Endothelial cell of umbilical vein (primary cell): Measurements from ENCODE around the gene FPR1. TPM values are rescaled to one million over a fixed set of nuclear protein-coding genes. Genes with fewer than 3 reads are reported as not detected.

Experiments
- BruUV-seq: library from RNA; stranded (reverse); fragments of 400-500 nt; replicated peaks from 2 replicates; lab custom pipeline; 2021; lab: Mats Ljungman, UMichigan
- CTCF ChIA-PET: fragments of 300-600, 350-600 bp; sonication (Branson Sonifier 250); formaldehyde crosslinking; loops from one replicate; lab custom pipeline; 2021; ENCODE audit warnings: antibody characterized with exemption, inconsistent platforms; lab: Charles Lee
- POLR2A ChIA-PET: fragments of 300-600, 350-600 bp; sonication (Branson Sonifier 250); formaldehyde crosslinking; loops from one replicate; lab custom pipeline; 2021; ENCODE audit warnings: antibody characterized with exemption, inconsistent platforms; lab: Charles Lee
- DNase-seq: peaks from one replicate; pipeline ENCODE4 v3.0.0-alpha.2; 2011; ENCODE audit warnings: low read depth, low spot score
- FAIRE-seq: peaks from 2 replicates; lab custom pipeline; 2011; peaks lifted over from hg19 to GRCh38; lab: Jason Lieb, UNC
- H2AFZ ChIP-seq: 2 replicates; pipeline ENCODE4 v1.6.0; 2012; ENCODE audit warnings: low read depth, low read length, control low read depth, inconsistent platforms
- H3K27ac ChIP-seq: 2 replicates; pipeline ENCODE4 v1.5.1; 2011; ENCODE audit warnings: low read depth, mild to moderate bottlenecking, control low read depth, low read length, moderate library complexity; ENCODE audit not compliant: insufficient read depth
- H3K27me3 ChIP-seq, 2 experiments: 2 replicates each; pipeline versions ENCODE4 v1.6.0 to v1.6.1; 2011; ENCODE audit warnings: low read length in 2 of 2, mixed read lengths in 1 of 2; ENCODE audit not compliant: control insufficient read depth in 2 of 2, insufficient read depth in 2 of 2
- H3K36me3 ChIP-seq, 2 experiments: 2 replicates in 1 of 2; 3 replicates in 1 of 2; pipeline ENCODE4 v1.5.1; 2011; ENCODE audit warnings: low read length in 2 of 2, mild to moderate bottlenecking in 1 of 2, moderate library complexity in 1 of 2; ENCODE audit not compliant: control insufficient read depth in 2 of 2, insufficient read depth in 2 of 2; ENCODE audit errors: extremely low read depth in 1 of 2
- H3K4me1 ChIP-seq: 3 replicates; pipeline ENCODE4 v1.5.1; 2011; ENCODE audit warnings: mild to moderate bottlenecking, low read length; ENCODE audit not compliant: control insufficient read depth, insufficient read depth; ENCODE audit errors: extremely low read depth
- H3K4me2 ChIP-seq: 2 replicates; pipeline ENCODE4 v1.6.1; 2011; ENCODE audit warnings: low read length, control low read depth, mixed read lengths; ENCODE audit not compliant: insufficient read depth
- H3K4me3 ChIP-seq, 3 experiments: fragments of 200-600 bp in 1 of 3; sonication (generic), shearing (Covaris generic) in 1 of 3; replicated peaks in 1 of 3; 2 replicates each; pipeline ENCODE4 v1.5.1; 2011 to 2016; ENCODE audit warnings: control low read depth in 3 of 3, low read length in 3 of 3, mild to moderate bottlenecking in 2 of 3, inconsistent platforms in 1 of 3, low read depth in 1 of 3, moderate library complexity in 1 of 3; ENCODE audit not compliant: insufficient read depth in 1 of 3
- H3K79me2 ChIP-seq: 2 replicates; pipeline ENCODE4 v1.6.0; 2012; ENCODE audit warnings: low read length, inconsistent platforms; ENCODE audit not compliant: control insufficient read depth, insufficient read depth
- H3K9ac ChIP-seq: replicated peaks from 2 replicates; pipeline ENCODE3; 2011; ENCODE audit warnings: low read length, control low read depth; ENCODE audit not compliant: insufficient read depth; ENCODE audit errors: extremely low read depth
- H3K9me1 ChIP-seq: replicated peaks from 3 replicates; pipeline ENCODE4 v1.6.0; 2011; ENCODE audit warnings: mild to moderate bottlenecking, low read length; ENCODE audit not compliant: control insufficient read depth, insufficient read depth; ENCODE audit errors: extremely low read depth
- H3K9me3 ChIP-seq: replicated peaks from 2 replicates; pipeline ENCODE4 v1.5.1; 2012; ENCODE audit warnings: low read length, inconsistent platforms; ENCODE audit not compliant: control insufficient read depth, insufficient read depth
- H4K20me1 ChIP-seq: replicated peaks from 2 replicates; pipeline ENCODE3; 2011; ENCODE audit warnings: mild to moderate bottlenecking, low read length; ENCODE audit not compliant: control insufficient read depth, insufficient read depth; ENCODE audit errors: extremely low read depth
- EZH2 ChIP-seq: IDR thresholded peaks from 2 replicates; pipeline ENCODE4 v1.6.1; 2012; ENCODE audit warnings: borderline replicate concordance, low read depth, mild to moderate bottlenecking, moderate library complexity, low read length, inconsistent platforms; ENCODE audit not compliant: severe bottlenecking
- FOS ChIP-seq: IDR thresholded peaks from 2 replicates; pipeline ENCODE4 v1.6.1; 2011; ENCODE audit warnings: mild to moderate bottlenecking, low read length, moderate library complexity, borderline replicate concordance; ENCODE audit not compliant: insufficient read depth
- GATA2 ChIP-seq: IDR thresholded peaks from 2 replicates; pipeline ENCODE4 v1.7.0; 2011; ENCODE audit warnings: low read depth, mild to moderate bottlenecking, moderate library complexity, mixed read lengths, low read length; ENCODE audit not compliant: insufficient read length, insufficient read depth
- JUN ChIP-seq: IDR thresholded peaks from 2 replicates; pipeline ENCODE4 v1.6.1; 2011; ENCODE audit warnings: borderline replicate concordance, low read depth; ENCODE audit not compliant: insufficient read length, insufficient read depth
- MYC ChIP-seq: IDR thresholded peaks from one replicate; pipeline ENCODE4 v1.6.1; 2011; ENCODE audit warnings: mild to moderate bottlenecking, low read depth, low read length
- POLR2A ChIP-seq: IDR thresholded peaks from 2 replicates; pipeline ENCODE4 v1.6.1; 2012; ENCODE audit warnings: low read depth, mild to moderate bottlenecking, control low read depth, low read length
- POLR2AphosphoS5 ChIP-seq: IDR thresholded peaks from 2 replicates; pipeline ENCODE4 v1.6.1; 2012; ENCODE audit warnings: low read depth, mild to moderate bottlenecking, control low read depth, low read length, moderate library complexity; ENCODE audit not compliant: insufficient read depth
- dilution Hi-C: fragments of 300-500 bp; cut with MboI; formaldehyde crosslinking; loops from one replicate; pipeline ENCODE4 v1.15.0; 2019; ENCODE audit warnings: low sequenced_read_pairs; ENCODE audit not compliant: extremely low pct_ligation_motif_present
- intact Hi-C: fragments of 100-400 bp; cut with micrococcal nuclease; formaldehyde crosslinking; loops from one replicate; pipeline ENCODE4 v1.10.0; 2022
- polyA plus RNA-seq, 4 experiments: library from polyadenylated mRNA; depleted of rRNA in 3 of 4; stranded (reverse) in 3 of 4; unstranded in 1 of 4; fragments of >200 nt; gene quantifications; 2 replicates each; pipeline versions ENCODE4 v1.2.1 to v1.2.3, GENCODE V29; 2011 to 2012; ENCODE audit warnings: missing spikeins in 1 of 4
- total RNA-seq: library from RNA; stranded (reverse); gene quantifications from 2 replicates; pipeline ENCODE4 v1.2.3, GENCODE V29; 2021
- TF ChIP-seq, protein P1 (sequence below): IDR thresholded peaks from 2 replicates; pipeline ENCODE4 v1.6.1; 2011; ENCODE audit not compliant: insufficient read depth, insufficient read length
- TF ChIP-seq, protein P2 (sequence below), 2 donors: IDR thresholded peaks; 1 replicate in 1 of 2; 2 replicates in 1 of 2; pipeline ENCODE4 v1.5.1; 2011; ENCODE audit warnings: low read length in 2 of 2, mild to moderate bottlenecking in 2 of 2, moderate library complexity in 2 of 2, control low read depth in 1 of 2, inconsistent platforms in 1 of 2, low read depth in 1 of 2; ENCODE audit not compliant: insufficient read depth in 1 of 2; ENCODE audit errors: extremely low read depth in 1 of 2

The FPR1 gene
- total and polyA plus RNA-seq, 2 donors (not counting 3 experiments of a cell fraction or from before 2014, with no cell fraction given), result not detected

DNA sequence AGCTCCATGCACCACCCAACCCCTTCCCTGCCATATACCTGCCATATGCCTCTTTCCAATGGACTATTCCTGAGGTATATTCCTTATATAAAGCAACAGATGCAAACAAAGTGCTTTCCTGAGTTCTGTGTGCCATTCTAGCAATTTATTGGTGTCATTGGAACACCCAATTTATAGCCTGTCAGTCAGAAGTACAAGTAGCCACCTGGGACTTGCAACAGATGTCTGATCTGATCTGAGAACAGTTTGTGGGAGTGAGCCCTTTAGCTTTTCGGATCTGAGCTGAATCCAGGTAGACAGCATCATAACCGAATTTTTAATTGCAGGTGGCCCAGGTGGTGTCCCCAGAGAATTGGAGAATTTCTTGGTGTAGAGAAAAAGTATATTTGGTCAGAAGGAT lies 42.3 kb upstream of the FPR1 start:
- Histone ChIP-seq H3K9me3 (peaks cover 2% of the 10 kb centered on the region), H3K9ac (no peak overlapping the region), H3K4me2 (no peak overlapping the region), H4K20me1 (no peaks in the 10 kb centered on the region), H3K79me2 (no peaks in the 10 kb centered on the region), H3K27ac (no peak overlapping the region), H3K4me1 (no peaks in the 10 kb centered on the region), H3K9me1 (no peaks in the 10 kb centered on the region), H2AFZ (no peak overlapping the region), H3K4me3 (no peak overlapping the region), H3K36me3 (no peaks in the 10 kb centered on the region), H3K27me3 (no peaks in the 10 kb centered on the region)
- FAIRE-seq (no peak), DNase-seq (no peak)
- dilution Hi-C loops, result no loop called here
- no TSS peak for BruUV-seq
- TF ChIP-seq FOS, result no peak
- no peak for TF ChIP-seq POLR2AphosphoS5
- no peak for TF ChIP-seq MYC
- no peak for TF ChIP-seq EZH2
- no peak for TF ChIP-seq POLR2A
- TF ChIP-seq JUN, result no peak
- no peak for TF ChIP-seq GATA2
- TF ChIP-seq, protein P1, sequence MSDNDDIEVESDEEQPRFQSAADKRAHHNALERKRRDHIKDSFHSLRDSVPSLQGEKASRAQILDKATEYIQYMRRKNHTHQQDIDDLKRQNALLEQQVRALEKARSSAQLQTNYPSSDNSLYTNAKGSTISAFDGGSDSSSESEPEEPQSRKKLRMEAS, result no peak
- TF ChIP-seq, protein P2, sequence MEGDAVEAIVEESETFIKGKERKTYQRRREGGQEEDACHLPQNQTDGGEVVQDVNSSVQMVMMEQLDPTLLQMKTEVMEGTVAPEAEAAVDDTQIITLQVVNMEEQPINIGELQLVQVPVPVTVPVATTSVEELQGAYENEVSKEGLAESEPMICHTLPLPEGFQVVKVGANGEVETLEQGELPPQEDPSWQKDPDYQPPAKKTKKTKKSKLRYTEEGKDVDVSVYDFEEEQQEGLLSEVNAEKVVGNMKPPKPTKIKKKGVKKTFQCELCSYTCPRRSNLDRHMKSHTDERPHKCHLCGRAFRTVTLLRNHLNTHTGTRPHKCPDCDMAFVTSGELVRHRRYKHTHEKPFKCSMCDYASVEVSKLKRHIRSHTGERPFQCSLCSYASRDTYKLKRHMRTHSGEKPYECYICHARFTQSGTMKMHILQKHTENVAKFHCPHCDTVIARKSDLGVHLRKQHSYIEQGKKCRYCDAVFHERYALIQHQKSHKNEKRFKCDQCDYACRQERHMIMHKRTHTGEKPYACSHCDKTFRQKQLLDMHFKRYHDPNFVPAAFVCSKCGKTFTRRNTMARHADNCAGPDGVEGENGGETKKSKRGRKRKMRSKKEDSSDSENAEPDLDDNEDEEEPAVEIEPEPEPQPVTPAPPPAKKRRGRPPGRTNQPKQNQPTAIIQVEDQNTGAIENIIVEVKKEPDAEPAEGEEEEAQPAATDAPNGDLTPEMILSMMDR (IDR thresholded peaks at IDR 0.05; ENCODE audit: extremely low read depth in 1 of 2, insufficient read depth in 1 of 2, low read depth in 1 of 2, low read length in 2 of 2), result no peak
- POLR2A ChIA-PET, result no interaction called here
- CTCF ChIA-PET, result no interaction called here
- intact Hi-C loops, result no loop called here
